Effector memory CD8-positive, alpha-beta T cell (primary cell): ENCODE measurements around the gene ZNF524.
"Not testable (repeated sequence)": the region's sequence is repeated elsewhere in the genome, so short reads cannot be mapped to it uniquely, and the experiment has no call there.

Experiments used
- ATAC-seq: fragments of 150-1000 bp; cut with Tn5 transposase; replicated peaks from 2 replicates; pipeline ENCODE4 v1.10.0; 2021; ENCODE audit warnings: mild to moderate bottlenecking, moderate library complexity
- DNase-seq, 3 experiments: peaks; one replicate each; pipeline ENCODE4 v3.0.0; 2021
- H3K27ac Mint-ChIP-seq, 2 donors: one replicate each; pipeline ENCODE4 v1.8.0; 2022; ENCODE audit warnings: mild to moderate bottlenecking in 2 of 2, mixed read lengths in 2 of 2, moderate library complexity in 2 of 2
- H3K27me3 Mint-ChIP-seq, 2 donors: one replicate each; pipeline ENCODE4 v1.8.0; 2022; ENCODE audit warnings: mixed read lengths in 2 of 2
- H3K36me3 Mint-ChIP-seq: one replicate; pipeline ENCODE4 v1.8.0; 2022; ENCODE audit warnings: mild to moderate bottlenecking, moderate library complexity, mixed read lengths; ENCODE audit not compliant: insufficient read depth
- H3K4me1 Mint-ChIP-seq, 2 donors: one replicate each; pipeline ENCODE4 v1.8.0; 2022; ENCODE audit warnings: low read depth in 2 of 2, mixed read lengths in 2 of 2
- H3K4me3 Mint-ChIP-seq, 2 donors: one replicate each; pipeline ENCODE4 v1.8.0; 2022; ENCODE audit warnings: mild to moderate bottlenecking in 2 of 2, mixed read lengths in 2 of 2, moderate library complexity in 2 of 2
- H3K9me3 Mint-ChIP-seq, 2 donors: one replicate each; pipeline ENCODE4 v1.8.0; 2022; ENCODE audit warnings: mixed read lengths in 2 of 2

Gene ZNF524

DNA sequence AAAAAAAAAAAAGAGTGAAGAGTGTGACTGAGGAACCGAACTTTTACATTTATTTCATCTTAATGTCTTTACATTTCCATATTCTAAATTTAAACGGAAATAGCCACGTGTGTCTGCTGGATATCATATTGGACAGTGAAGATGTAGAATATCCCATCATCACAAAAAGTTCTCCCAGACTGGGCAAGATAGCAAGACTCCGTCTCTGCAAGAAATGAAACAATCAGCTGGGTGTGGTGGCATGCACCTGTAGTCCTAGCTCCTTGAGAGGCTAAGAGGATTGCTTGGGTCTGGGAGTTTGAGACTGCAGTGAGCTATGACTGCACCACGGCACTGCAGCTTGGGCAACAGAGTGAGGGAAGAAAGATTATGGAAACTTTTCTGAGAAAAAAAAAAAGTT is 23.3 kb upstream of the ZNF524 start:
- ATAC-seq = no peak
- H3K4me1 Mint-ChIP-seq = peaks cover 14 to 15% of the 10 kb centered on the region in 2 donors
- no peaks in the 10 kb centered on the region for H3K27me3 Mint-ChIP-seq
- no peak overlapping the region for H3K4me3 Mint-ChIP-seq
- H3K36me3 Mint-ChIP-seq = peaks cover 4% of the 10 kb centered on the region
- no peak overlapping the region for H3K27ac Mint-ChIP-seq
- no peak for DNase-seq
- H3K9me3 Mint-ChIP-seq = peaks cover 0 to 3% of the 10 kb centered on the region in 2 donors

DNA sequence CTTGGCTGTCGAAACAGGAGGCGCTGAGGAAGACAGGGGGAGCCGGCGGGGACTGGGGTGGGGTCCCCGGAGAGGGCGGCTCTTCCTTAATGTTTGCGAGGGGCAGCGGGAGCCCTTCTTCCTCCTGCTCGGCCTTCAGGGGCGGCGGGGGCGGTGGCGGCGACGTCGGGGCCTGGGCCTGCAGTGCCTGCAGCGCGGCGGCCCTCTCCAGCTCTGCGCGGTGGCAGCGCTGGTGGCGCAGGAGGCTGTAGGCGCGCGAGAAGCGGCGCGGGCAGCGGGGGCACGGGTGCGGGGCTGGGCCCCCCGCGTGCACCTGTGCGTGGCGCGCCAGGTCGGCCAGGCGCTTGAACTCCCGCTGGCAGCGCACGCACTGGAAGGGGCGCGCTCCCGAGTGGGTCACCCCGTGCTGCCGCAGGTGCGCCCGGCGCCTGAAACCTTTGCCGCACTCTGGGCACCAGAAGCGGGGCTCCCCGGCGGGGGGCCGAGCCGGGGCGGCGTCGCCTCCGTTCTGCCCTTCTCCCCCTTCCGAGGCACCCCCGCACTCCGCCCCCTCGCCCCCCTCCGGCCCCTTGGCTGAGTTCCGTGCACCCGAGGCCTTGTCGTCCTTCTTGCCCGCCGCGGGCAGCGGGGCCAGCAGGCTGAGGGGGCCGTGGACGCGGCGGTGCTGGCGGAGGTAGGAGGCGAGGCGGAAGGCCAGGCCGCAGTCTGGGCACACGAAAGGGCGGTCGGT is 21.9 kb upstream of the ZNF524 start:
- peaks cover 0 to 3% of the 10 kb centered on the region in 2 donors for H3K9me3 Mint-ChIP-seq
- no peak overlapping the region for H3K4me3 Mint-ChIP-seq
- H3K27me3 Mint-ChIP-seq = no peaks in the 10 kb centered on the region
- DNase-seq (no peak), ATAC-seq (no peak)
- H3K4me1 Mint-ChIP-seq = peaks cover 14 to 17% of the 10 kb centered on the region in 2 donors
- no peak overlapping the region for H3K27ac Mint-ChIP-seq
- peaks cover 4% of the 10 kb centered on the region for H3K36me3 Mint-ChIP-seq

DNA sequence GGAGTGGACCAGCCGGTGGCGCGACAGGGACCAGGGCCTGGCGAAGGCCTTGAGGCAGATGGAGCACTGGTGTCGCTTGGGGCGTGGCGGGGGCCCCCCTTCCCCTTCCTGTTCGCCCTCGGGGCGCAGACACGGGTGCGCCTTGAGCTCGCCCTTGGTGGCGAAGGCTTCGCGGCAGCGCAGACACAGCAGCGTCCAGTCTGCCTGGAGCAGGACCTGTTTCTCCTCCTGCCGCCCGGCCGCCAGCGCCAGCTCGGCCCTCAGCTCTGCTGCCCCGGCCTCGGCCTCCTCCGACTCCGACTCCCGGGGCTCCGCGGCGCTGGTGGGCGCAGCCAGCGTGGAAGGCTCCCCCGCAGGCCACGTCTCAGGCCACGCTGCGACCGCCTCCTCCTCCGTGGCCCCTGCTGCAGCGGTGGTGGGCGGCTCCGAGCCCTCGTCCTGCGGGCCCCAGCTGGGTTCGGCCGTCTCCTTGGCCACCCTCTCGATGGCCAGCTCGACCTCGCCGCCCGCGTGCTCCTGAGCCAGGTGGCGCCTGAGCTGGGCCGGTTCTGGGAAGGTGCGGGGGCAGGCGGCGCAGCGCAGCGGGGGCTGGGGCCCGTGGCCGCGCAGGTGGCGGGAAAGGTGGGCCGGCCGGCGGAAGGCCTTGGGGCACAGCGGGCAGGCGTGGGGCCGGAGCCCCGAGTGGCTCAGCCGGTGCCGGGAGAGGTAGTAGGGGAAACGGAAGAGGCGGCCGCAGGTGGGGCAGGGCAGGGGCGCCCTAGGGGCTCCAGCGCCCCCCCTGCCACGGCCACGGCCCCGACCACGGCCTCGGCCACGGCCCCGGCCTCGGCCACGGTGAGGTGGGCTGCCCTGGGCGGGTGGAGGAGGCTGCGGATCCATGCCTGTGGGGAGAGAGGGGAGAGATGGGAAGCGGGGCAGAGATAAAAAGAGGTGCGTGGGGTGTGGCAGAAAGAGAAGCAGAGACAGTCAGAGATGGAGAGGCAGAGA is 21.0 kb upstream of the ZNF524 start:
- no peaks in the 10 kb centered on the region for H3K27me3 Mint-ChIP-seq
- no peak for ATAC-seq
- H3K27ac Mint-ChIP-seq = peak overlapping the region; percentile 81 to 98
- H3K4me3 Mint-ChIP-seq = peak overlapping the region; percentile 72 to 91
- DNase-seq = no peak
- H3K36me3 Mint-ChIP-seq = peaks cover 4% of the 10 kb centered on the region
- H3K4me1 Mint-ChIP-seq = peaks cover 14 to 17% of the 10 kb centered on the region in 2 donors
- H3K9me3 Mint-ChIP-seq = peaks cover 0 to 3% of the 10 kb centered on the region in 2 donors

DNA sequence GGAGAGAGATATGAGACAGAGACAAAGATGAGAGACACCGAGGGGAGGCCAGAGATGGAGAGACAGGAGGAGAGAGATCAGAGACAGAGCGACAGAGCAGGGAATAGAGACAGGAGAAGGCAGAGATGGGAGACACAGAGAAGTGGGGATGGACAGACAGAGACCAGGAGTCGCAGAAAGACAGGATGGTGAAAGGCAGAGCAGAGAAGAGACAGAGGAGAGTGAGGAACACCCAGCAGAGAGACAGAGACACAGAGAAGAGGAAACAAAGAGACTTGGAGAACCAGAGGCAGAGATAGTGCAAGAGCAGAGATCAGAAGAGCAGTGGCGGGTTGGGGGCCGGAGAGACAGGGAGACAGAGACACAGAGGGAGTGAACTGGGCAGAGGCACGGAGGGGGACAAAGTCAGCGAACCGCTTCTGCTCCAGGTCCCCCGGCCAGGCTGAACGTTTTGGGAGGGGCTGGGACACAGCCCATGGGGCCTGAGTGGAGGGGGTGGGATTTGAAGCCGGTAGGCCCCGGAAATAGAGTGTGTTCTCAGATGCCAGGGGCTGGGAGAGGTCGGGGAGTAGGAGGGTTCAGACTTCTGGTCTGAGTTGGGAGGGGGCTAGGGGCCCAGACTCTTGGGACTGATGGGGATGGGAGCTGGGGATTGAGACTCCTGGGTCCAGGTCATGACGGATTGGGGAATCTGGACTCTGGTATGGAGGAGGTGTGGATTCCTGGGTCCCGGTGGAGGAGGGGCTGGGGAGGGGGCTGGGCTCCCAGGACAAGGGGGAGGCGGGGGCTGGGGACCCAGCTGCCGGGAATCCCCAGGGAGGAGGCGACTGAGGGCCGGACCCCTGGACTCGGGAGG is 20.1 kb upstream of the ZNF524 start:
- no peaks in the 10 kb centered on the region for H3K27me3 Mint-ChIP-seq
- H3K9me3 Mint-ChIP-seq = peaks cover 0 to 3% of the 10 kb centered on the region in 2 donors
- H3K4me1 Mint-ChIP-seq = peaks cover 14 to 17% of the 10 kb centered on the region in 2 donors
- ATAC-seq (peak; percentile 39), DNase-seq (no peak)
- H3K36me3 Mint-ChIP-seq = peaks cover 4% of the 10 kb centered on the region
- peak overlapping the region; percentile 72 to 91 for H3K4me3 Mint-ChIP-seq
- H3K27ac Mint-ChIP-seq = peak overlapping the region; percentile 81 to 98

DNA sequence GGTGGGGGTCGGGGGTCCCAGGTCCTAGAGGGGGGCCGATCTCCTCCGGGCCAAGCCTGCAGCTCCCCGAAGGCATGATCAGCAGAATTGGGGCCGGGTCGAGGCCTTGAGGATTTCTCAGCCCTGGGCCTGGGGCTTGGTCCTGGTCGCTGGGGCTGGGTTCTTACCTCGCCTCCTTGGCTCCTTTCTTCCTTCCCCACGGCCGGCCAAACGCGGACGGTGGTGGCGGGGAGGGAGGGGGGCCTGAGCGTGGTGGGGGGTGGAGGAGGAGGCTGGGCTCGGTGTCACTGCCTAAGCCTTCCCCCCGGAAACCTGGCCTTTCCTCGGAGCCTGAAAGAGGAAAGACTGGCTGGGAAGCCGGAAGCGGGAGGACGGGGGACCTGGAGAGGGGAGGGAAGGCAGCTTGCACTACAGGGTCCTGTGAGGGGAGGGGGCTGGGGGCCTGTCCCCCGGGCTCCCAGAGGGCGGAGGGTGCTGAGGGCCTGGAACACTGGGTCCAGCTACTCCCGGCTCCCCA is 19.4 kb upstream of the ZNF524 start, which contains the start of gene ZNF579:
Gene ZNF579, minus strand, starts transcription at position 221 of the 517 bp plus-strand sequence. CDS start 1,209 bp downstream, outside the sequence.
- Mint-ChIP-seq H3K27me3 (no peaks in the 10 kb centered on the region), H3K4me1 (peaks cover 20 to 21% of the 10 kb centered on the region in 2 donors)

DNA sequence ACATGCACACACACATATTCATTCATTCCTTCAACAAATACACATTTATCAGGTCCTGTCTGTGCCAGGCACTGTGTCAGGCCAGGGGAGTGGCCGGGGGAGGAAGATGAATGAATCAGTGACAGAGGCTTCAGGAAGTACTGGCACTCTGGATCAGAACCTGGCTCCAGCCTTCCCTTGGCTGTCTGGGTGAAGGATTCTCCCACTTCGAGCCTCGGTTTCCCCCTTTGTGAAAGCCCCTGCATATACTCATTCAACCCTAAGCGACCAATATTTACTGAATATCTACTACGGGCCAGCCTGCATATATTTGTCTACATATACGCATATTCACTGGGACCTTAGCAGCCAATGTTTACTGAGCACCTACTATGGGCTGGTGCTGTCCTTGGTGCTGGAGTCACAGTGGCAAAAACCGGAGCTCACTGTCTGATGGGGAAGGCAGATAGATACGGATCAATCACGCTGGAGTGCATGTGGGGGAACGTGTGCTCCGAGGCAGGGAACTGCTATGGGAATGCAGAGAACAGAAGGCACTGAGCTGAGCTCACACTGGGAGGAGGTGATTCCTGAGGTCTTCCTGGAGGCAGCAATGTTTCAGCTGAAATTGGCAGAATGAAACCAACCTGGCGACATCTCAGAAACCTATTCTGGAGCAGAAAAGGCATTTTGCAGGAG is 18.8 kb upstream of the ZNF524 start:
- Mint-ChIP-seq H3K27me3 (no peaks in the 10 kb centered on the region), H3K4me3 (peak overlapping the region; percentile 72 to 91), H3K4me1 (peaks cover 20 to 26% of the 10 kb centered on the region in 2 donors), H3K9me3 (peaks cover 0 to 3% of the 10 kb centered on the region in 2 donors), H3K27ac (peak overlapping the region; percentile 81 to 98), H3K36me3 (peaks cover 4% of the 10 kb centered on the region)
- ATAC-seq = no peak
- DNase-seq = no peak

More for the DNA sequence above, 19.4 kb upstream of the ZNF524 start, which contains the start of gene ZNF579:
- H3K36me3 Mint-ChIP-seq = peaks cover 4% of the 10 kb centered on the region
- peak within 1 kb of the TSS; percentile 81 to 98 for H3K27ac Mint-ChIP-seq
- DNase-seq = peak; percentile 57 to 64 (median 59)
- peak within 1 kb of the TSS; percentile 72 to 91 for H3K4me3 Mint-ChIP-seq
- peak; percentile 77 for ATAC-seq
- H3K9me3 Mint-ChIP-seq = peaks cover 0 to 3% of the 10 kb centered on the region in 2 donors

DNA sequence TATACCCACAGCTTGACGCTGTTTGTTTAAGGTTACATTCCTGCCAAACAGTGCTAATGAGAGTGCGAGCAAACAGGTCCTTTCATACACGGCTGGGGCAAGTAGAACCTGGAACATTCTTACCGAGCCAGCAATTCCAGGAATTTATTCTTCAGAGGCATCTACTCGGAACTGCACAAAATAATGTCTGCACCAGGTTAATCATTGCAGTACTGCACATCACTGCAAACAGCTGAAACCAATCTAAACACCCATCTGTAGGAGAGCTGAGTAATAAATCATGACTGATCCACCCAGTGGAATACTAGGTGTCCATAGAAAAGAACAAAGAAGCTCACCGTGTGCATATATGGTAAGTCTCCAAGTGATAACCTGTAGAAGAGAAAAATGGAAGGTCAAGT is 18.3 kb upstream of the ZNF524 start:
- H3K9me3 Mint-ChIP-seq = peaks cover 0 to 3% of the 10 kb centered on the region in 2 donors
- peaks cover 2% of the 10 kb centered on the region for H3K36me3 Mint-ChIP-seq
- H3K27me3 Mint-ChIP-seq = no peaks in the 10 kb centered on the region
- H3K4me3 Mint-ChIP-seq = peak overlapping the region; percentile 72 to 91
- peaks cover 20 to 31% of the 10 kb centered on the region in 2 donors for H3K4me1 Mint-ChIP-seq
- ATAC-seq (no peak), DNase-seq (no peak)
- H3K27ac Mint-ChIP-seq = peak overlapping the region; percentile 81 to 98

DNA sequence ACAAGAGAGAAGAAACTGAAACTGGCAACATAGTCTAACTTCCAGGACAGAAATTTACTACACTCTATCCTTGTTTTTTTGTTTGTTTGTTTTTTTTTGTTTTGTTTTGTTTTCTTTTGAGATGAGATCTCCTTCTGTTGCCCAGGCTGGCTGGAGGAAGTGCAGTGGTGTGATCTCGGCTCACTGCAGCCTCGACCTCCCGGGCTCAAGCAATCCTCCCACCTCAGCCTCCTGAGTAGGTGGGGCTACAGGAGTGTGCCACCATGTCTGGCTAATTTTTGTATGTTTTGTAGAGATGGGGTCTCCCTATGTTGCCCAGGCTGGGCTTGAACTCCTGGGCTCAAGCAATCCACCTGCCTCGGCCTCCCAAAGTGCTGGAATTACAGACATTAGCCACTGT is 17.8 kb upstream of the ZNF524 start:
- DNase-seq, H3K27me3 Mint-ChIP-seq, H3K4me3 Mint-ChIP-seq, ATAC-seq, H3K36me3 Mint-ChIP-seq, H3K9me3 Mint-ChIP-seq: not testable (repeated sequence)
- H3K4me1 Mint-ChIP-seq = peaks cover 24 to 35% of the 10 kb centered on the region in 2 donors
- peak overlapping the region in 1 of 2 donors; percentile 98 for H3K27ac Mint-ChIP-seq

DNA sequence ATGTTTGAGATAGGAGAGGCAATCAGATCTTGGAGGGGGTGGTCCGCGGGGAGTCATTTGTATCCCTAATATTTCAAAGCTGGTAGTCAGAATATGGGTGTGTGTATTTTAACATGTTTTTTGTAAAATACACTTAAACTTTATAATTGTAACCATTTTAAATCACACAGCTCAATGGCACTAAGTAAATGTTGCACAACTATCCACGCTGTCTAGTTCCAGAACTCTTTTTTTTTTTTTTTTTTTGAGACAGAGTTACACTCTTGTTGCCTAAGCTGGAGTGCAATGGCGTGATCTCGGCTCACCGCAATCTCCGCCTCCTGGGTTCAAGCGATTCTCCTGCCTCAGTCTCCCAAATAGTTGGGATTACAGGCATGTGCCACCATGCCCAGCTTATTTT is 16.2 kb upstream of the ZNF524 start:
- ATAC-seq, H3K27ac Mint-ChIP-seq, H3K9me3 Mint-ChIP-seq, H3K4me3 Mint-ChIP-seq, H3K27me3 Mint-ChIP-seq, H3K36me3 Mint-ChIP-seq, DNase-seq: not testable (repeated sequence)
- H3K4me1 Mint-ChIP-seq = peaks cover 25 to 36% of the 10 kb centered on the region in 2 donors

DNA sequence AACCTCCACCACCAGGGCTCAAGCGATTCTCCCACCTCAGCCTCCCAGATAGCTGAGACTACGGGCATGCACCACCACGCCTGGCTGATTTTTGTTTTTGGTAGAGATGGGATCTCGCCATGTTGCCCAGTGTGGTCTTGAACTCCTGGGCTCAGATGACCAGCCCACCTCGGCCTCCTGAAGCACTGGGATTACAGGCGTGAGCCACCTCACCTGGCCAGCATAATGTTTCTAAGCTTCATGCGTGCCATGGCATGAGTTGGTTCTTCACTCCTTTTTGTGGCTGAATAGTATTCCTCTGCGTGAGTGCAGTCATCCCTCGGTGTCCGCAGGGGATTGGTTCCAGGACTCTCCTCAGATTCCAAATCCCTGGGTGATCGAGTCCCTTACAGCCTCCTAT is 15.2 kb upstream of the ZNF524 start:
- Mint-ChIP-seq H3K4me3 (no peak overlapping the region), H3K36me3 (peaks cover 5% of the 10 kb centered on the region), H3K27ac (peak overlapping the region in 1 of 2 donors; percentile 13), H3K9me3 (peaks cover 0 to under 1% of the 10 kb centered on the region in 2 donors), H3K4me1 (peaks cover 21 to 33% of the 10 kb centered on the region in 2 donors), H3K27me3 (no peaks in the 10 kb centered on the region)
- ATAC-seq (no peak), DNase-seq (no peak)

DNA sequence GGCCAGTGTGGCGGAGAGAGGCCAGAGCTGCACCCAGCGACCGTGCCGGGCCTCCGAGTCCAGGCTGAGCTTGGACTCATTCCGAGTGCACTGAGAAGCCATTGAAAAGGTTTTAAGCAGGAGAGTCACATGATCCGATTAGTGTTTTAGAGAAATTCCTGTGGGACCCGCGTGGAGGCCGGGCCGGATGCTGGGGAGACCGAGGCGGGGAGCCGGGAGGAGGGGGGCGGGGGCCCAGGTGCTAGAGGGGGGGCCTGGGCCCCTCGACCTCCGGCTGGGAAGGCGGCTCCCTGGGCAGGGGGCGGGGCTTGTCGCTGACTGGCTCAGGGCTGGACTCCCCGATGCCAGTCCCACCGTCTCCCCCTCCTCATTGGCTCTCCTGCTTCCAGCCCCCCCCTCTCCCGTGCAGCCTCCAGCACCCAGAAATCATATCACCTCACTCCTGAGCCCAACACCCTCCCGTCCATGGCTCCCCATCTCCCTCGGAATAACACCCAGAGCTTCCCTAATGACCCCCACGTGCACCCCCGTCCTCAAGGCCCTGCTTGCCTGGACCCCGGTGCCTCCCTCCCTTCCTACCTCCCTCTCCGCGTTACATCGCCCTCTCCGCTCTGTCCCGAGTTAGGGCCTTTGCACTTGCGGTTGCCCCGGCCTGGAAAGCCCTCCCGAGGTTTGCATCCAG is 14.3 kb upstream of the ZNF524 start:
- H3K27ac Mint-ChIP-seq = peak overlapping the region; percentile 32 to 91
- ATAC-seq (no peak), DNase-seq (no peak)
- H3K4me1 Mint-ChIP-seq = peaks cover 17 to 30% of the 10 kb centered on the region in 2 donors
- no peaks in the 10 kb centered on the region for H3K9me3 Mint-ChIP-seq
- H3K4me3 Mint-ChIP-seq = peak overlapping the region; percentile 69 to 80
- peaks cover 5% of the 10 kb centered on the region for H3K36me3 Mint-ChIP-seq
- no peaks in the 10 kb centered on the region for H3K27me3 Mint-ChIP-seq
